H9 (cell line): ENCODE measurements around the gene RASGRF1. TPM values are rescaled to one million over a fixed set of nuclear protein-coding genes. Genes with fewer than 3 reads are reported as not detected.

Experiments used
- DNase-seq: peaks from one replicate; pipeline ENCODE4 v3.0.0-alpha.2; 2017
- H2AFZ ChIP-seq: one replicate; pipeline ENCODE4 v1.6.1; 2013; ENCODE audit warnings: mild to moderate bottlenecking, low read length, control low read depth, moderate library complexity
- H2AK5ac ChIP-seq: 2 replicates; pipeline ENCODE4 v1.6.1; 2013; ENCODE audit warnings: low read length, control low read depth, mixed read lengths; ENCODE audit not compliant: insufficient read length
- H2BK120ac ChIP-seq: one replicate; pipeline ENCODE4 v1.6.1; 2013; ENCODE audit warnings: low read depth, mild to moderate bottlenecking, low read length, control low read depth, inconsistent platforms; ENCODE audit not compliant: poor library complexity, severe bottlenecking
- H2BK12ac ChIP-seq: 2 replicates; pipeline ENCODE4 v1.6.1; 2013; ENCODE audit warnings: low read length, control low read depth, mixed read lengths, low read depth; ENCODE audit not compliant: insufficient read length
- H2BK15ac ChIP-seq: 2 replicates; pipeline ENCODE4 v1.6.1; 2013; ENCODE audit warnings: low read depth, low read length, control low read depth
- H2BK20ac ChIP-seq: one replicate; pipeline ENCODE4 v1.6.1; 2013; ENCODE audit warnings: low read depth, mild to moderate bottlenecking, low read length, control low read depth, inconsistent platforms; ENCODE audit not compliant: poor library complexity, severe bottlenecking
- H2BK5ac ChIP-seq: 2 replicates; pipeline ENCODE4 v1.6.1; 2013; ENCODE audit warnings: low read length, control low read depth, mixed read lengths; ENCODE audit not compliant: insufficient read length
- H3K14ac ChIP-seq: 2 replicates; pipeline ENCODE4 v1.6.1; 2013; ENCODE audit warnings: low read length, control low read depth; ENCODE audit not compliant: insufficient read depth
- H3K18ac ChIP-seq: 2 replicates; pipeline ENCODE4 v1.6.1; 2013; ENCODE audit warnings: low read depth, mild to moderate bottlenecking, mixed read lengths, low read length, control low read depth; ENCODE audit not compliant: insufficient read length
- H3K23ac ChIP-seq: 2 replicates; pipeline ENCODE4 v1.6.1; 2013; ENCODE audit warnings: low read length, control low read depth, mixed read lengths, low read depth; ENCODE audit not compliant: insufficient read length
- H3K23me2 ChIP-seq: 2 replicates; pipeline ENCODE4 v1.6.1; 2013; ENCODE audit warnings: low read depth, mild to moderate bottlenecking, mixed read lengths, low read length, control low read depth; ENCODE audit not compliant: insufficient read length, poor library complexity, severe bottlenecking
- H3K27ac ChIP-seq: 2 replicates; pipeline ENCODE4 v1.5.1; 2013; ENCODE audit warnings: low read length, control low read depth, mixed read lengths, low read depth; ENCODE audit not compliant: insufficient read length
- H3K27me3 ChIP-seq: 2 replicates; pipeline ENCODE4 v1.6.1; 2013; ENCODE audit warnings: low read length, control low read depth, inconsistent platforms; ENCODE audit not compliant: insufficient read depth
- H3K4ac ChIP-seq: 2 replicates; pipeline ENCODE4 v1.6.1; 2013; ENCODE audit warnings: low read depth, mild to moderate bottlenecking, control low read depth, inconsistent platforms, low read length, moderate library complexity
- H3K4me1 ChIP-seq: 2 replicates; pipeline ENCODE4 v1.6.1; 2013; ENCODE audit warnings: low read length, control low read depth, inconsistent platforms; ENCODE audit not compliant: insufficient read depth
- H3K4me2 ChIP-seq: 2 replicates; pipeline ENCODE4 v1.6.1; 2013; ENCODE audit warnings: low read length, control low read depth, mixed read lengths; ENCODE audit not compliant: insufficient read length, insufficient read depth
- H3K56ac ChIP-seq: 2 replicates; pipeline ENCODE4 v1.6.1; 2013; ENCODE audit warnings: low read depth, mild to moderate bottlenecking, mixed read lengths, low read length, control low read depth; ENCODE audit not compliant: insufficient read length
- H3K79me1 ChIP-seq: 2 replicates; pipeline ENCODE4 v1.6.1; 2013; ENCODE audit warnings: low read depth, mild to moderate bottlenecking, moderate library complexity, low read length, control low read depth, inconsistent platforms; ENCODE audit not compliant: insufficient read depth, poor library complexity, severe bottlenecking
- H3K79me2 ChIP-seq: 2 replicates; pipeline ENCODE4 v1.6.1; 2013; ENCODE audit warnings: low read length, control low read depth, inconsistent platforms; ENCODE audit not compliant: insufficient read depth
- H3K9ac ChIP-seq: 2 replicates; pipeline ENCODE4 v1.6.1; 2013; ENCODE audit warnings: low read length, control low read depth, mixed read lengths; ENCODE audit not compliant: insufficient read length; ENCODE audit errors: extremely low read depth
- H3K9me3 ChIP-seq: one replicate; pipeline ENCODE4 v1.6.1; 2013; ENCODE audit warnings: low read depth, low read length, inconsistent platforms; ENCODE audit not compliant: control insufficient read depth
- H3T11ph ChIP-seq: one replicate; pipeline ENCODE4 v1.6.1; 2013; ENCODE audit warnings: mild to moderate bottlenecking, low read length, control low read depth, inconsistent platforms
- H4K20me1 ChIP-seq: one replicate; pipeline ENCODE4 v1.6.1; 2013; ENCODE audit not compliant: control insufficient read depth, insufficient read length, insufficient read depth
- H4K5ac ChIP-seq: 2 replicates; pipeline ENCODE4 v1.6.1; 2013; ENCODE audit warnings: low read depth, mild to moderate bottlenecking, mixed read lengths, low read length, control low read depth; ENCODE audit not compliant: insufficient read length
- H4K8ac ChIP-seq: replicated peaks from 2 replicates; pipeline ENCODE4 v1.6.1; 2013; ENCODE audit warnings: low read length, control low read depth, mixed read lengths, low read depth; ENCODE audit not compliant: insufficient read length
- H4K91ac ChIP-seq: 2 replicates; pipeline ENCODE4 v1.6.1; 2013; ENCODE audit warnings: low read depth, mild to moderate bottlenecking, moderate library complexity, mixed read lengths, low read length, control low read depth; ENCODE audit not compliant: insufficient read length
- H3K27ac Mint-ChIP-seq, 3 experiments: 2 replicates in 2 of 3; 3 replicates in 1 of 3; pipeline ENCODE4 v1.8.0; 2020 to 2021; ENCODE audit warnings: mixed read lengths in 3 of 3, mild to moderate bottlenecking in 1 of 3, moderate library complexity in 1 of 3
- H3K27me3 Mint-ChIP-seq: 2 replicates; pipeline ENCODE4 v1.8.0; 2021; ENCODE audit warnings: low read depth, mild to moderate bottlenecking, moderate library complexity, mixed read lengths
- H3K36me3 Mint-ChIP-seq, 3 experiments: 2 replicates in 2 of 3; 3 replicates in 1 of 3; pipeline ENCODE4 v1.8.0; 2020 to 2021; ENCODE audit warnings: low read depth in 3 of 3, mixed read lengths in 3 of 3; ENCODE audit not compliant: insufficient read depth in 1 of 3
- H3K4me1 Mint-ChIP-seq, 2 experiments: 2 replicates each; pipeline ENCODE4 v1.8.0; 2020; ENCODE audit warnings: mixed read lengths in 2 of 2
- H3K4me3 Mint-ChIP-seq, 2 experiments: 2 replicates in 1 of 2; 3 replicates in 1 of 2; pipeline ENCODE4 v1.8.0; 2020 to 2021; ENCODE audit warnings: mild to moderate bottlenecking in 2 of 2, mixed read lengths in 2 of 2, moderate library complexity in 1 of 2
- H3K9me3 Mint-ChIP-seq, 2 experiments: 2 replicates in 1 of 2; 3 replicates in 1 of 2; pipeline ENCODE4 v1.8.0; 2020; ENCODE audit warnings: mild to moderate bottlenecking in 2 of 2, mixed read lengths in 2 of 2, moderate library complexity in 1 of 2
- CTCF ChIP-seq: fragments of 200-600 bp; sonication (generic); conservative IDR thresholded peaks from 3 replicates; pipeline ENCODE4 v1.8.0; 2021; ENCODE audit warnings: antibody characterized with exemption, mild to moderate bottlenecking
- WGBS: extraction: QIAGEN DNeasy Blood & Tissue Kit; methylation state at CpG from one replicate; pipeline ENCODE4 v1.1.7; 2013; ENCODE audit warnings: missing lambda C conversion rate, low lambda C conversion rate, mixed read lengths; ENCODE audit not compliant: insufficient read length; ENCODE audit errors: extremely low coverage; 5-methylcytosine and 5-hydroxymethylcytosine counted together
- total RNA-seq: library from RNA; stranded (reverse); gene quantifications from 2 replicates; pipeline ENCODE4 v1.2.1, GENCODE V29; 2021

The RASGRF1 gene
- total RNA-seq, 1 experiment from 2014 or later = 0.48 TPM

- Histone ChIP-seq H3K9me3 (no peaks in the 10 kb centered on the region), H4K5ac (no peak overlapping the region), H3K27ac (no peak overlapping the region), H3K4me2 (no peak overlapping the region), H3T11ph (no peak overlapping the region), H3K18ac (no peak overlapping the region), H3K4ac (no peak overlapping the region), H2BK15ac (no peak overlapping the region), H3K27me3 (peaks cover 2% of the 10 kb centered on the region; the same call in 1 of the 2 replicates), H2BK120ac (no peak overlapping the region), H3K9ac (no peak overlapping the region), H3K56ac (no peak overlapping the region), H4K20me1 (no peaks in the 10 kb centered on the region), H3K79me1 (no peaks in the 10 kb centered on the region), H3K23ac (no peak overlapping the region), H3K4me1 (peaks cover 4% of the 10 kb centered on the region), H3K79me2 (no peaks in the 10 kb centered on the region), H2AFZ (no peak overlapping the region), H2BK12ac (no peak overlapping the region), H3K14ac (no peak overlapping the region), H3K23me2 (no peaks in the 10 kb centered on the region), H4K91ac (no peak overlapping the region), H2AK5ac (no peak overlapping the region), H4K8ac (no peak overlapping the region), H2BK5ac (no peak overlapping the region), H2BK20ac (no peak overlapping the region)
- H3K4me1 Mint-ChIP-seq = peaks cover 19 to 22% of the 10 kb centered on the region in 2 experiments
- no CpG with 5 or more reads among the region's 3 CpGs for WGBS
- H3K4me3 Mint-ChIP-seq = no peak overlapping the region
- DNase-seq = peak; percentile 83
- H3K27ac Mint-ChIP-seq = no peak overlapping the region
- peaks cover 64% of the 10 kb centered on the region for H3K27me3 Mint-ChIP-seq
- no peaks in the 10 kb centered on the region for H3K9me3 Mint-ChIP-seq
- H3K36me3 Mint-ChIP-seq = no peaks in the 10 kb centered on the region
- TF ChIP-seq CTCF = peak; percentile 95
Measured at GRCh38 chr15:79007066-79007465, 83.5 kb downstream of the RASGRF1 start.
